GM21526 (cell line): ENCODE measurements around the gene DIAPH3.

Experiments used
- ATAC-seq: cut with Tn5 transposase; IDR thresholded peaks from one replicate; pipeline ENCODE4 v1.9.1; 2021; ENCODE audit warnings: moderate library complexity; ENCODE audit not compliant: unreplicated experiment, low FRiP score

Gene DIAPH3

GRCh38 chr13:60026286-60026685 lies 137.4 kb downstream of the DIAPH3 start:
- ATAC-seq: no peak

GRCh38 chr13:60020288-60020687 lies 143.4 kb downstream of the DIAPH3 start:
- ATAC-seq: no peak

- ATAC-seq: peak; percentile 81
Measured at GRCh38 chr13:60019119-60019993, 144.4 kb downstream of the DIAPH3 start.

GRCh38 chr13:60018536-60018935 lies 145.2 kb downstream of the DIAPH3 start:
- ATAC-seq: no peak

- no peak for ATAC-seq
Measured at GRCh38 chr13:60016229-60016628, 147.5 kb downstream of the DIAPH3 start.

- no peak for ATAC-seq
Measured at GRCh38 chr13:60013166-60013565, 150.6 kb downstream of the DIAPH3 start.

GRCh38 chr13:60012488-60012887 lies 151.2 kb downstream of the DIAPH3 start:
- no peak for ATAC-seq

GRCh38 chr13:60009300-60010253 lies 154.2 kb downstream of the DIAPH3 start:
- no peak for ATAC-seq

GRCh38 chr13:60001889-60002288 lies 161.8 kb downstream of the DIAPH3 start:
- no peak for ATAC-seq

- no peak for ATAC-seq
Measured at GRCh38 chr13:60000976-60001375, 162.8 kb downstream of the DIAPH3 start.

- ATAC-seq: no peak
Measured at GRCh38 chr13:60000081-60000480, 163.6 kb downstream of the DIAPH3 start.

- ATAC-seq: no peak
Measured at GRCh38 chr13:59997976-59998375, 165.8 kb downstream of the DIAPH3 start.

- no peak for ATAC-seq
Measured at GRCh38 chr13:59996461-59996980, 167.2 kb downstream of the DIAPH3 start.

- no peak for ATAC-seq
Measured at GRCh38 chr13:59991395-59991794, 172.3 kb downstream of the DIAPH3 start.

- no peak for ATAC-seq
Measured at GRCh38 chr13:59982631-59983382, 180.9 kb downstream of the DIAPH3 start.

GRCh38 chr13:59979589-59979988 lies 184.1 kb downstream of the DIAPH3 start:
- no peak for ATAC-seq

GRCh38 chr13:59978862-59979261 lies 184.9 kb downstream of the DIAPH3 start:
- ATAC-seq: no peak

GRCh38 chr13:59976856-59977255 lies 186.9 kb downstream of the DIAPH3 start:
- ATAC-seq: no peak

GRCh38 chr13:59975807-59976435 lies 187.8 kb downstream of the DIAPH3 start:
- ATAC-seq: no peak

GRCh38 chr13:59970847-59971246 lies 192.9 kb downstream of the DIAPH3 start:
- no peak for ATAC-seq
